ENCODE results near the gene PKP2. TPM values are rescaled to one million over a fixed set of nuclear protein-coding genes. Genes with fewer than 3 reads are reported as not detected.

Gene PKP2
- total and polyA plus RNA-seq, 2 of the 13 experiments (the other 11 are each of a cell fraction or from before 2014, with no cell fraction given) = 15.1 to 25.3 TPM

GRCh38 chr12:32755654-32756475 is 140.7 kb downstream of the PKP2 start, which contains the start of gene YARS2 (continued):
- TF ChIP-seq BCL3 (CRISPR knock-in tag; IDR thresholded peaks at IDR 0.05) (no peak), ONECUT2 (CRISPR knock-in tag; IDR thresholded peaks at IDR 0.05) (no peak), PRMT3 (CRISPR knock-in tag; IDR thresholded peaks at IDR 0.05; ENCODE audit: borderline replicate concordance, low read depth) (no peak), SMARCE1 (IDR thresholded peaks at IDR 0.05; ENCODE audit: borderline replicate concordance) (no peak), ZNF775 (CRISPR knock-in tag; IDR thresholded peaks at IDR 0.05; ENCODE audit: borderline replicate concordance) (no peak), ZNF891 (CRISPR knock-in tag; IDR thresholded peaks at IDR 0.05) (peak; percentile 58; the same call in 1 of the 2 replicates), ZEB1 (IDR thresholded peaks at IDR 0.05; ENCODE audit: insufficient replicate concordance, low read depth) (no peak), RFX3 (CRISPR knock-in tag; IDR thresholded peaks at IDR 0.05) (no peak), EP300 (IDR thresholded peaks at IDR 0.05; ENCODE audit: low read depth in 2 of 2, low read length in 2 of 2) (no peak), EP300 (CRISPR knock-in tag; IDR thresholded peaks at IDR 0.05; ENCODE audit: borderline replicate concordance) (no peak), NAIF1 (CRISPR knock-in tag; IDR thresholded peaks at IDR 0.05; ENCODE audit: borderline replicate concordance) (peak; percentile 97), ZNF746 (CRISPR knock-in tag; IDR thresholded peaks at IDR 0.05) (no peak)
- TF ChIP-seq, protein P1, sequence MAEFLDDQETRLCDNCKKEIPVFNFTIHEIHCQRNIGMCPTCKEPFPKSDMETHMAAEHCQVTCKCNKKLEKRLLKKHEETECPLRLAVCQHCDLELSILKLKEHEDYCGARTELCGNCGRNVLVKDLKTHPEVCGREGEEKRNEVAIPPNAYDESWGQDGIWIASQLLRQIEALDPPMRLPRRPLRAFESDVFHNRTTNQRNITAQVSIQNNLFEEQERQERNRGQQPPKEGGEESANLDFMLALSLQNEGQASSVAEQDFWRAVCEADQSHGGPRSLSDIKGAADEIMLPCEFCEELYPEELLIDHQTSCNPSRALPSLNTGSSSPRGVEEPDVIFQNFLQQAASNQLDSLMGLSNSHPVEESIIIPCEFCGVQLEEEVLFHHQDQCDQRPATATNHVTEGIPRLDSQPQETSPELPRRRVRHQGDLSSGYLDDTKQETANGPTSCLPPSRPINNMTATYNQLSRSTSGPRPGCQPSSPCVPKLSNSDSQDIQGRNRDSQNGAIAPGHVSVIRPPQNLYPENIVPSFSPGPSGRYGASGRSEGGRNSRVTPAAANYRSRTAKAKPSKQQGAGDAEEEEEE (CRISPR knock-in tag; IDR thresholded peaks at IDR 0.05; ENCODE audit: borderline replicate concordance) = 0 out of 2 replicates have a peak, but pooled peaks have one; percentile 65
- TF ChIP-seq, protein P2, sequence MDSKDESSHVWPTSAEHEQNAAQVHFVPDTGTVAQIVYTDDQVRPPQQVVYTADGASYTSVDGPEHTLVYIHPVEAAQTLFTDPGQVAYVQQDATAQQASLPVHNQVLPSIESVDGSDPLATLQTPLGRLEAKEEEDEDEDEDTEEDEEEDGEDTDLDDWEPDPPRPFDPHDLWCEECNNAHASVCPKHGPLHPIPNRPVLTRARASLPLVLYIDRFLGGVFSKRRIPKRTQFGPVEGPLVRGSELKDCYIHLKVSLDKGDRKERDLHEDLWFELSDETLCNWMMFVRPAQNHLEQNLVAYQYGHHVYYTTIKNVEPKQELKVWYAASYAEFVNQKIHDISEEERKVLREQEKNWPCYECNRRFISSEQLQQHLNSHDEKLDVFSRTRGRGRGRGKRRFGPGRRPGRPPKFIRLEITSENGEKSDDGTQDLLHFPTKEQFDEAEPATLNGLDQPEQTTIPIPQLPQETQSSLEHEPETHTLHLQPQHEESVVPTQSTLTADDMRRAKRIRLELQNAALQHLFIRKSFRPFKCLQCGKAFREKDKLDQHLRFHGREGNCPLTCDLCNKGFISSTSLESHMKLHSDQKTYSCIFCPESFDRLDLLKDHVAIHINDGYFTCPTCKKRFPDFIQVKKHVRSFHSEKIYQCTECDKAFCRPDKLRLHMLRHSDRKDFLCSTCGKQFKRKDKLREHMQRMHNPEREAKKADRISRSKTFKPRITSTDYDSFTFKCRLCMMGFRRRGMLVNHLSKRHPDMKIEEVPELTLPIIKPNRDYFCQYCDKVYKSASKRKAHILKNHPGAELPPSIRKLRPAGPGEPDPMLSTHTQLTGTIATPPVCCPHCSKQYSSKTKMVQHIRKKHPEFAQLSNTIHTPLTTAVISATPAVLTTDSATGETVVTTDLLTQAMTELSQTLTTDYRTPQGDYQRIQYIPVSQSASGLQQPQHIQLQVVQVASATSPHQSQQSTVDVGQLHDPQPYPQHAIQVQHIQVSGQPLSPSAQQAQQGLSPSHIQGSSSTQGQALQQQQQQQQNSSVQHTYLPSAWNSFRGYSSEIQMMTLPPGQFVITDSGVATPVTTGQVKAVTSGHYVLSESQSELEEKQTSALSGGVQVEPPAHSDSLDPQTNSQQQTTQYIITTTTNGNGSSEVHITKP (CRISPR knock-in tag; IDR thresholded peaks at IDR 0.05; ENCODE audit: low read depth) = peak; percentile 11; the same call in 1 of the 2 replicates
